Measurements from ENCODE around the gene MSLN. TPM values are rescaled to one million over a fixed set of nuclear protein-coding genes. Genes with fewer than 3 reads are reported as not detected.

Gene MSLN
- total RNA-seq, 2 donors from 2014 or later, result 2.1 TPM; not detected in 1

- H3K36me3 ChIP-seq (replicated peaks in 1 of 2; ENCODE audit: insufficient read depth in 1 of 2, low read depth in 2 of 2), result no peaks in the 10 kb centered on the region
- no peak for TF ChIP-seq POLR2A (IDR thresholded peaks at IDR 0.05)
- DNase-seq (no peak), ATAC-seq (no peak)
- no peaks in the 10 kb centered on the region for H3K4me1 ChIP-seq
- H3K9me3 ChIP-seq, result no peaks in the 10 kb centered on the region
- H3K27me3 ChIP-seq, result no peaks in the 10 kb centered on the region
- no peak overlapping the region for H3K27ac ChIP-seq
- H3K4me3 ChIP-seq, result no peak overlapping the region
- WGBS, 2 donors, result 62 to 74% methylated on average over 26 to 29 of the region's 29 CpGs
- intact Hi-C loops (cut with DNase I), result no loop called here
Measured at GRCh38 chr16:766008-766819, 5.7 kb downstream of the MSLN start.

DNA sequence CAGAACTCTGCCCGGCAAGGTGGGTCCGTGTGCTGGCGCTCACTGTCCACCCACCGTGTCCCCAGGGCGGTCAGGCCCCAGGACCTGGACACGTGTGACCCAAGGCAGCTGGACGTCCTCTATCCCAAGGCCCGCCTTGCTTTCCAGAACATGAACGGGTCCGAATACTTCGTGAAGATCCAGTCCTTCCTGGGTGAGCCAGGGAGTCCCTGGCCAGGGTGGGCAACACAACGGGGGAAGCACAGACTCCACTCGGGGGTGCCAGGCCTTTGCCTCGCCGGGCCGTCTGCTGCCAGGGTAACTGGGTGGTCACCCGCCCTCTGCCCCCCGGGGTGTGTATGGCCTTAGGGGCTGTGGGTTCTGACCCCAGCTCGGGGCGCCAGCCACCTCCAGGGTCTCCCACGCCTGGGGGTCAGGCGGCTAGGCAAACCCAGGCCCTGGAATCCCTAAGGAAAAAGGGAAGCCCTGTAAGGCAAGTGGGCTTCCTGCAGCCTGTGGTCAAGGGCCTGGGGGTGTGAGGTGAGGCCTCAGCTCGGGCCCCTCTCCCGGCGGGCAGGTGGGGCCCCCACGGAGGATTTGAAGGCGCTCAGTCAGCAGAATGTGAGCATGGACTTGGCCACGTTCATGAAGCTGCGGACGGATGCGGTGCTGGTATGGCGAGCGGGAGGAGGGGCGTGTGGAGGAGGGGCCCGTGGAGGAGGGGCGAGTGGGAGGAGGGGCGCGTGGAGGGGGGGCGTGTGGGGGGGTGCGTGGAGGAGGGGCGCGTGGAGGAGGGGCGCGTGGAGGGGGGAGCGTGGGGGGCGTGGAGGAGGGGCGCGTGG, 6.5 kb downstream of the MSLN start:
- ATAC-seq, result no peak
- TF ChIP-seq CTCF (IDR thresholded peaks at IDR 0.05) (no peak), POLR2A (IDR thresholded peaks at IDR 0.05) (no peak)
- H3K4me1 ChIP-seq, result no peaks in the 10 kb centered on the region
- no peak overlapping the region for H3K27ac ChIP-seq
- H3K27me3 ChIP-seq, result no peaks in the 10 kb centered on the region
- H3K4me3 ChIP-seq, result no peak overlapping the region
- DNase-seq, result no peak
- H3K36me3 ChIP-seq (replicated peaks in 1 of 2; ENCODE audit: insufficient read depth in 1 of 2, low read depth in 2 of 2), result no peaks in the 10 kb centered on the region
- no peaks in the 10 kb centered on the region for H3K9me3 ChIP-seq
- WGBS, 2 donors, result 70 to 71% methylated on average over 6 to 34 of the region's 48 CpGs
- intact Hi-C loops (cut with DNase I), result no loop called here

- no peak for ATAC-seq
- no peaks in the 10 kb centered on the region for H3K4me1 ChIP-seq
- no peaks in the 10 kb centered on the region for H3K27me3 ChIP-seq
- WGBS, 2 donors, result 41 to 45% methylated on average over 12 to 15 of the region's 38 CpGs
- TF ChIP-seq POLR2A (IDR thresholded peaks at IDR 0.05) (no peak), CTCF (IDR thresholded peaks at IDR 0.05) (no peak)
- H3K36me3 ChIP-seq (replicated peaks in 1 of 2; ENCODE audit: insufficient read depth in 1 of 2, low read depth in 2 of 2), result no peaks in the 10 kb centered on the region
- intact Hi-C loops (cut with DNase I), result no loop called here
- H3K27ac ChIP-seq, result no peak overlapping the region
- no peaks in the 10 kb centered on the region for H3K9me3 ChIP-seq
- H3K4me3 ChIP-seq, result no peak overlapping the region
- DNase-seq, result no peak
Measured at GRCh38 chr16:767743-768235, 7.3 kb downstream of the MSLN start.

GRCh38 chr16:768428-768827, 7.9 kb downstream of the MSLN start:
- no peak for DNase-seq
- no peaks in the 10 kb centered on the region for H3K27me3 ChIP-seq

More at GRCh38 chr16:768428-768827, 7.9 kb downstream of the MSLN start:
- Histone ChIP-seq H3K4me3 (no peak overlapping the region), H3K27ac (no peak overlapping the region), H3K9me3 (no peaks in the 10 kb centered on the region), H3K36me3 (replicated peaks in 1 of 2; ENCODE audit: insufficient read depth in 1 of 2, low read depth in 2 of 2) (no peaks in the 10 kb centered on the region), H3K4me1 (no peaks in the 10 kb centered on the region)
- no peak for ATAC-seq
- 64 to 87% methylated on average over 6 to 12 of the region's 21 CpGs for WGBS, 2 donors
- TF ChIP-seq CTCF (IDR thresholded peaks at IDR 0.05) (no peak), POLR2A (IDR thresholded peaks at IDR 0.05) (no peak)
- intact Hi-C loops (cut with DNase I), result no loop called here
